Panc1 (cell line): ENCODE measurements around the gene CPNE9. TPM values are rescaled to one million over a fixed set of nuclear protein-coding genes. Genes with fewer than 3 reads are reported as not detected.

Source experiments
- ATAC-seq: fragments of 200-7000 bp; cut with Tn5 transposase; 2 replicates; pipeline ENCODE4 v1.9.1; 2020; ENCODE audit warnings: mild to moderate bottlenecking, moderate library complexity
- BruUV-seq: library from RNA; stranded (reverse); fragments of 400-500 nt; replicated peaks from 2 replicates; lab custom pipeline; 2021; lab: Mats Ljungman, UMichigan
- CTCF ChIA-PET: fragments of 300-600 bp; sonication (Branson Sonifier 250); formaldehyde crosslinking; loops from one replicate; lab custom pipeline; 2022; ENCODE audit warnings: antibody characterized with exemption; lab: Charles Lee
- POLR2A ChIA-PET: fragments of 300-600 bp; sonication (Branson Sonifier 250); formaldehyde crosslinking; loops from one replicate; lab custom pipeline; 2022; ENCODE audit warnings: antibody characterized with exemption; lab: Charles Lee
- DNase-seq: peaks from one replicate; pipeline ENCODE4 v3.0.0-alpha.2; 2010; ENCODE audit warnings: low read depth, low spot score
- H3K27ac ChIP-seq: 2 replicates; pipeline ENCODE4 v1.5.1; 2011; ENCODE audit warnings: mild to moderate bottlenecking, low read length, inconsistent platforms
- H3K27me3 ChIP-seq: fragments of 200-500 bp; sonication (Bioruptor generic); 2 replicates; pipeline ENCODE4 v1.6.0; 2014; ENCODE audit warnings: low read length, inconsistent platforms; ENCODE audit not compliant: control insufficient read depth, insufficient read depth
- H3K36me3 ChIP-seq: fragments of 200-500 bp; sonication (Bioruptor generic); 2 replicates; pipeline ENCODE4 v1.5.1; 2014; ENCODE audit warnings: inconsistent platforms, mild to moderate bottlenecking, low read length, moderate library complexity; ENCODE audit not compliant: control insufficient read depth, insufficient read depth
- H3K4me1 ChIP-seq: 2 replicates; pipeline ENCODE4 v1.5.1; 2011; ENCODE audit warnings: inconsistent platforms, mild to moderate bottlenecking, low read length, moderate library complexity; ENCODE audit not compliant: control insufficient read depth, insufficient read depth
- H3K4me3 ChIP-seq, 2 experiments: 2 replicates each; pipeline ENCODE4 v1.5.1; 2011 to 2012; ENCODE audit warnings: low read depth in 2 of 2, low read length in 2 of 2, mild to moderate bottlenecking in 2 of 2, inconsistent platforms in 1 of 2, moderate library complexity in 1 of 2
- H3K9me3 ChIP-seq: fragments of 200-500 bp; sonication (Bioruptor generic); 2 replicates; pipeline ENCODE4 v1.5.1; 2014; ENCODE audit warnings: low read depth, mild to moderate bottlenecking, inconsistent platforms, low read length, moderate library complexity; ENCODE audit not compliant: control insufficient read depth, insufficient read depth
- CTCF ChIP-seq: fragments of 450-650 bp; IDR thresholded peaks from 2 replicates; pipeline ENCODE4 v1.5.1; 2017; ENCODE audit warnings: mild to moderate bottlenecking
- POLR2AphosphoS5 ChIP-seq: IDR thresholded peaks from 2 replicates; pipeline ENCODE4 v1.6.1; 2012; ENCODE audit warnings: mild to moderate bottlenecking, low read depth, low read length, moderate library complexity
- REST ChIP-seq, 2 experiments: IDR thresholded peaks; 2 replicates each; pipeline ENCODE4 v1.6.1; 2011 to 2012; ENCODE audit warnings: low read depth in 2 of 2, control low read depth in 1 of 2, low read length in 1 of 2, mild to moderate bottlenecking in 1 of 2, moderate library complexity in 1 of 2; ENCODE audit not compliant: insufficient read depth in 1 of 2
- SIN3A ChIP-seq: IDR thresholded peaks from 2 replicates; pipeline ENCODE4 v1.6.1; 2012; ENCODE audit warnings: low read depth, mild to moderate bottlenecking, low read length, moderate library complexity, borderline replicate concordance; ENCODE audit not compliant: insufficient read depth
- TCF7L2 ChIP-seq: IDR thresholded peaks from 2 replicates; pipeline ENCODE4 v1.6.1; 2011; ENCODE audit warnings: mild to moderate bottlenecking, low read depth, low read length, inconsistent platforms
- in situ Hi-C: cut with HindIII; loops from 2 replicates; pipeline ENCODE4 v1.10.0; 2016; ENCODE audit warnings: low sequenced_read_pairs, low pct_unique_long_range_greater_than_20kb
- intact Hi-C: fragments of 100-400 bp; cut with micrococcal nuclease; formaldehyde crosslinking; loops from one replicate; pipeline ENCODE4 v1.10.0; 2022; ENCODE audit not compliant: unreplicated experiment
- total RNA-seq: library from RNA; stranded (reverse); gene quantifications from one replicate; pipeline ENCODE4 v1.2.1, GENCODE V29; 2021; ENCODE audit not compliant: unreplicated experiment

CPNE9 gene
- total RNA-seq, 1 experiment from 2014 or later = 0.13 TPM

GRCh38 chr3:9691636-9692035 is 12.0 kb upstream of the CPNE9 start:
- no peaks in the 10 kb centered on the region for H3K4me1 ChIP-seq
- peaks cover 2% of the 10 kb centered on the region; the same call in 1 of the 2 replicates for H3K36me3 ChIP-seq
- DNase-seq (no peak), ATAC-seq (no peak)
- H3K27ac ChIP-seq = no peak overlapping the region
- H3K27me3 ChIP-seq = no peaks in the 10 kb centered on the region
- POLR2A ChIA-PET = interaction anchor here (0.5 kb wide), 1 partner anchor 40 kb away, joined by 3 read pairs; no protein-coding TSS in a partner anchor
- intact Hi-C loops = no loop called here
- BruUV-seq = no TSS peak
- no peak overlapping the region for H3K4me3 ChIP-seq
- CTCF ChIA-PET = no interaction called here
- no peaks in the 10 kb centered on the region for H3K9me3 ChIP-seq
- in situ Hi-C loops = no loop called here
- TF ChIP-seq SIN3A = no peak
- no peak for TF ChIP-seq REST (IDR thresholded peaks at IDR 0.05; ENCODE audit: insufficient read depth in 1 of 2, low read depth in 2 of 2, low read length in 1 of 2)
- no peak for TF ChIP-seq CTCF
- TF ChIP-seq POLR2AphosphoS5 = no peak
- no peak for TF ChIP-seq TCF7L2

- H3K4me1 ChIP-seq = no peaks in the 10 kb centered on the region
- in situ Hi-C loops = no loop called here
- no peak overlapping the region for H3K4me3 ChIP-seq
- DNase-seq (no peak), ATAC-seq (no peak)
- ChIA-PET POLR2A (interaction anchor here (0.5 kb wide), 1 partner anchor 39 kb away, joined by 3 read pairs; no protein-coding TSS in a partner anchor), CTCF (no interaction called here)
- peaks cover 2% of the 10 kb centered on the region; the same call in 1 of the 2 replicates for H3K36me3 ChIP-seq
- intact Hi-C loops = no loop called here
- no peaks in the 10 kb centered on the region for H3K27me3 ChIP-seq
- TF ChIP-seq SIN3A (no peak), TCF7L2 (no peak), POLR2AphosphoS5 (no peak), CTCF (no peak), REST (IDR thresholded peaks at IDR 0.05; ENCODE audit: insufficient read depth in 1 of 2, low read depth in 2 of 2, low read length in 1 of 2) (no peak)
- H3K27ac ChIP-seq = no peak overlapping the region
- BruUV-seq = no TSS peak
- H3K9me3 ChIP-seq = no peaks in the 10 kb centered on the region
These were observed 11.2 kb upstream of the CPNE9 start for GRCh38 chr3:9692416-9692815.
